Activated T-helper 9 cell treated with anti-CD3 and anti-CD28 coated beads, Interleukin-2, amount 50 U/mL, for 16 hours (primary cell): ENCODE data around the gene CHID1.

Experiments
- DNase-seq: peaks from one replicate; pipeline ENCODE4 v3.0.0-alpha.2; 2020; ENCODE audit warnings: low read depth

CHID1 gene

GRCh38 chr11:933142-933851 lies 22.7 kb upstream of the CHID1 start:
- DNase-seq: no peak

DNA sequence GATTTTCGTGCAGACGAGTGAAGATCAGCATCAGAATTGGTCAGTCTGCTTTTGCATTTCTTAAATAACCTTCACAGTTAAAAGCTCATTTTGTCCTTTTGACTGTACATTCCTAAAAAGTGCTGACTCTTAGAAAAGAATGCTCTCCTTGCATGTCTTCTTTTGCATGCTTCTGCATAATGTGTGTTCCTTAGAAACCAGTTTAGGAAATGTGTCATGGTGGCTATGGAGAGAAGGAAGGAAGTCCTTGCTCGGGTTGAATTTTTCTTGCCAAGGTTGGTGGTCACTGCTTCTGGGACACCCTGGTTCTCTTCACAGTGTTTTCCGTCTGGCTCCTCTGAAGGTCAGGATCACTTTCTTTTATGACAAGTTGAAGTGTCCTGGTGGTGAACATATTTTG lies 21.8 kb upstream of the CHID1 start:
- DNase-seq: no peak

DNA sequence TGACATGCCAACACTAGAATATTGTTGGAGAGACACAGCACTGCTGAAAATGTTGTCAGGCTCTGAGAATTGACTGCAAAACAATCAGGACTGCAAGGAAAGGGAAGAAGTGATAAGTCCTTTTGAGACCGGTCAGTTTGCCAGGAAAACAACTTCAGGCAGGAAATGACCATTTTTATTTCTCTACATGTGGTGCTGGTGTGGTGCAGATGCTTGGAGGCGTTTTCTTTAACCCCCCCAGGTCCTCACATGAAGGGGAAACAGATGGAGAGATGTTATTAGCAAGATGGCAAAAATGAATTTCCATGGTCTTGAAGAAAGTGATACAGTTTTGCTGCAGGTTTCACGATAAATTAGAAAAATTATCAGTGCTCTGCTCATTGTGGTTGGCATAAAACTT lies 20.8 kb upstream of the CHID1 start:
- DNase-seq: no peak

DNA sequence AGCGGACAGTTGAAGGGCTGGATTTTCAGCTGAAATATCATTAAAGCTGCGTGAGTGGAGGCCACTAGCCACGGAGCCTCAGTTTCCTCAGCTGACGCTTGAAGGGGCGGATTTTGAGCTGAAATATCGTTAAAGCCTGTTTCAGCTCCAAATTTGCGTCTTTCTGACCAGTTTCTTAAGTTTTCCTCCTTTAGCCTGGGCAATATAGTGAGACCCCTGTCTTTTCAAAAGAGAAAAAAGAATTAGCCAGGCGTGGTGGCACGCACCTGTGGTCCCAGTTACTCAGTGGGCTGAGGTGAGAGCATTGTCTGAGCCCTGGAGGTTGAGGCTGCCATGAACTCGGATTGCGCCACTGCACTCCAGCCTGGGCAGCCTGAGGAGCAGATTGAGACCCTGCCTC lies 18.8 kb upstream of the CHID1 start:
- DNase-seq: no peak

DNA sequence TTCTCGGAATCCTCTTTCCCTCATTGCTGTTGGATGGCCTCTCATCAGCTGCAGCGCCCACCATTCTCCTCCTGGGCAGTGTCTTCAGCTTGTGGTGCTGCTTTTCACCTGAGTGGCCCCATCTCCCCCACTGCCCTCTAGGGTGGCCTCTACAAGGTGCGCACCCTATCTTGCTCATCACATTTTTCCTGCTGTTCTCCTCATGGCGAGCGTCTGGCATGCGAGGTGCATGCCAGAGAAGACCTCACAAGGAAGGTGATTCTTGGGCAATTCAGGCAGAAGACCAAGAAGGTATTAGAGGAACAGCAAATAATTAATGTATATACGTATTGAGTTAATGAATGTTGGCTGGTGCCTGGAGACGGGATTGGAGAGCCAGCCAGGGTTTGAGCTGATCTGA lies 18.2 kb upstream of the CHID1 start:
- DNase-seq: no peak

GRCh38 chr11:927871-928270 lies 17.3 kb upstream of the CHID1 start:
- no peak for DNase-seq

DNA sequence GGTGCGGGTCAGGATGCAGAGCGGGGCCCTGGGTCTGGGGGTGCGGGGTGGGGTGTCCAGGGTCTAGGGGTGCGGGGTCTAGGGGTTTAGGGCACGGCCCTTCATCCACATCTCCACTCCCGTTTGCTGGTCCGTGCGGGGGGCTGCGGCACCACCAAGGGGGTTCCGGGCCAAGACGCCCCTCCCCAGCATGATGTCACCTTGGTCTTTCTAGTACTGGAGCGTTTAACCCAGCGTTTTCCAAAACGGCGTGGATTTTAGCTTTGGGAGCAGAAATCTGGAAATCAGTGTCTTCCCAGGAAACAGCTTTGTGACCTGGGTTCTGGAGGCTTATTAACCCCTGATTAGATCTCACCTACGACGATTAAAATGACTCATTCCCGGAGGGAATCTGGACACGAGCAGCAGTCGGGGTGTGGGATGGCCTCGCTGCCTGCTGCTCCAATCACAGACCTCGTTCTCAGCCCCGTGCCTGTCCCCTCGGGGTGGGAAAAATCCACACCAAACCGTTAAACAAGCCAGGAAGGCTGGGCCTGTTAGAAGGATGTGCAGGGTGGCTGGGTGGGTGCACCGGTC lies 15.8 kb upstream of the CHID1 start:
- DNase-seq: peak; percentile 11

DNA sequence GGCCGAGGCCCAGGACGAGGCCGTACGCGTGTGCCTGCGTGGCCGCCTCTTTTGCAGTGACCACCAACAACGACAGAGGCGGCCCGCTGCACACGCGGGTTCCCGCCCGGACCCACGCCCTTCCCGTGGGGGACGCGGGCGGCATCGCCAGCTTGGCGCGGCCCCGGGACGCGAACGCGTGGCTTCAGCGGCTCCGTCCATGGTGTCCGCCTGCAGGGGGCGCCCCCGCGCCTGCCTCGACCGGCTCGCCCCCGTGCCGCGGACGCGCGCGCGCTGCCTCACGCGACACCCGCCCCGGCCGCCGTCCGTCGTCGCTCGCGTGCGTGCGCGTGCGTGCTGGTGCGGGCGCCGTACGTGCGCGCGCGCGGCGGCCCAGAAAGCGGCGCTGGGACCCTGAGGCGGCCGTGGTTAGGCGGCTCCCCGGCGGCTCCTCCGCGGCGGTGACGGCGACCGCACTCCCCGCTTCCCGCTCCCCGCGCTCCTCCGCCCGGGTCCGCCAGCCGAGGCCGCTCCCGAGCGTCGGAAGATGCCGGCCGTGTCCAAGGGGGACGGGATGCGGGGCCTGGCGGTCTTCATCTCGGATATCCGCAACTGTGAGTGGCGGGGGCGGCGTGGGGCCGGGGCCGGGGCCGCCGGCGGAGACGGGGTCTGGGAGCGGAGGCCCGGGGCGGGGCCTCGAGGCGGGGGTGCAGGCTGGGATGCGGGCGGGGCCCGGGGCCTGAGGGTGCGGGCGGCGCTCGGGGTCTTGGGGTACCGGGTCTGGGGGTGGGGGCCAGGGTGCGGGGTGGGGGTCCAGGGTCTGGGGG lies 15.1 kb upstream of the CHID1 start, which contains the start of gene AP2A2:
AP2A2 (plus strand) TSS at position 375 of the 806 bp plus-strand sequence; CDS start at position 527, 152 bp downstream.
- DNase-seq: peak; percentile 92

GRCh38 chr11:925158-925495 lies 14.5 kb upstream of the CHID1 start:
- no peak for DNase-seq

DNA sequence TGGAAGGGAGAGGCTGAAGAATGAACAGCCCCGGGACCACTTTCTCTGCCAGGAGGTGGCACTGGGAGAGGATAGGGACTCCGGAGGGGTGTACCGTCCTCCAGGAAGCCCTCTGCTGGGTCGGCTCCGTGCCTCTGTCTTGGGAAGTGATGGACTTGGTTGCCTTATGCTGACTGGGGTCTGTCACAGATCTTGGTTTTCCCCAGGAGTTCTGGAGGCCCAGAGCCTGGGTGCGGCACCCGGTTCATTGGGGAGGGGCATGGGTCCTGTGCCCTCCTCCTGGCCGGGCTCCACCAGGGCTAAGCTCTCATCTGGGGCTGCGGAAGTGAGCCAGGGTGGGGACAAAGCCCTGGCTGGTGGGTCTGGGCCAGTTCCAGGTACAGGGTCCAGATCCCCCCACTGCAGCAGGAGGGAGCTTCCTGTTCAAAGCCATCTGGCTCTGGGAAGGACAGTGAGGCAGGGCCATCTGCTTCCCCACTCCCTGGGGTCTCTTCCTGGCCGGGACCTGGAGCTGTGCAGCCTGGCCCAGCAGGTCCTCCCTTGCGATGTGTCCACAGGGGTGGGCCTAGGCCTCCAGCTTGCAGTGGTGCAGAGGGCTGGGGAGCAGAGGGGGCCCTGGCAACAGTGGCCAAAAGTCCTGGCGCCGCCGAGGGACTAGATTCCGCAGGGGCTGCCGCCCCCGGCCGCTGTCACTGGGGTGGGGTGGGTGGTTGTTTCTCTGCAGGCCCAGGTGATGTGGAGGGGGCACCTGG lies 14.0 kb upstream of the CHID1 start:
- no peak for DNase-seq

DNA sequence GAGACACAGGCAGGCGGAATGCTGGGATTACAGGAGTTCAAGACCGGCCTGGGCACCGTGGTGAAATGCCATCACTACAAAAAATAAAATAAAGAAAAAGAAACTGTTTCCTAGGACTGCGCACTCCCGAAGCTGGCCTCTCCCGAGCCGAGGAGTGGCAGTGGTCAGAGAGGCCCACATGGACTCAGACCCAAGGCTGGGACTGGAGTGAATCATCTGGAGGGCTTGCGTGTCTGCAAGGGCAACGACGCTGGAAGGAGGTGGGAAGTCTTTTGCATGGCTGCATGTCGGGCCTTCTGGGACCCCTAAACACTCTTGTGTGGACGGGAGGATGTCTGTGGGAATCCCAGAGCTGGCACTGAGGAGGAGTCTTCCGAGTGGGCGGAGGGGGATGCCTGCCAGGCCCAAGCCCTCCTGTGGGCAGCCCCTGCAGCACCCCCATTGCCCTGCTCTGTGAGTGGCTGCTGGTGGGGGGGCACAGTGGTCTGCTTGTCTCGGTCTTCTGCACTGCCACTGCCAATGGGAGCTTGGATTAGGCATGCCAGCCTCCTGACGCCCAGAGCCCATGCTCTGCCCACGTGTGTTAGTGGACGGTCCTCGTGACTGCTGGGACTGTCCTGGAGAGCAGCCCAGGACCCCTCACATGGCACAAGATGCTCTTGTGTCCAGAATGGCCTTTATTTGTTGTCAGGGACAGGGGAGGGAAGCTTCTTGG lies 13.2 kb upstream of the CHID1 start:
- DNase-seq: no peak

GRCh38 chr11:921921-922678 lies 11.5 kb upstream of the CHID1 start:
- DNase-seq: no peak

GRCh38 chr11:917426-917825 lies 6.8 kb upstream of the CHID1 start:
- no peak for DNase-seq

GRCh38 chr11:914747-915501 lies 4.3 kb upstream of the CHID1 start:
- DNase-seq: no peak

- DNase-seq: no peak
Observed at GRCh38 chr11:914204-914603, 3.6 kb upstream of the CHID1 start.

- no peak for DNase-seq
Observed at GRCh38 chr11:913043-913442, 2.4 kb upstream of the CHID1 start.

GRCh38 chr11:912266-912665 lies 1.7 kb upstream of the CHID1 start:
- DNase-seq: no peak

GRCh38 chr11:911890-912219 lies 1.2 kb upstream of the CHID1 start:
- DNase-seq: no peak

DNA sequence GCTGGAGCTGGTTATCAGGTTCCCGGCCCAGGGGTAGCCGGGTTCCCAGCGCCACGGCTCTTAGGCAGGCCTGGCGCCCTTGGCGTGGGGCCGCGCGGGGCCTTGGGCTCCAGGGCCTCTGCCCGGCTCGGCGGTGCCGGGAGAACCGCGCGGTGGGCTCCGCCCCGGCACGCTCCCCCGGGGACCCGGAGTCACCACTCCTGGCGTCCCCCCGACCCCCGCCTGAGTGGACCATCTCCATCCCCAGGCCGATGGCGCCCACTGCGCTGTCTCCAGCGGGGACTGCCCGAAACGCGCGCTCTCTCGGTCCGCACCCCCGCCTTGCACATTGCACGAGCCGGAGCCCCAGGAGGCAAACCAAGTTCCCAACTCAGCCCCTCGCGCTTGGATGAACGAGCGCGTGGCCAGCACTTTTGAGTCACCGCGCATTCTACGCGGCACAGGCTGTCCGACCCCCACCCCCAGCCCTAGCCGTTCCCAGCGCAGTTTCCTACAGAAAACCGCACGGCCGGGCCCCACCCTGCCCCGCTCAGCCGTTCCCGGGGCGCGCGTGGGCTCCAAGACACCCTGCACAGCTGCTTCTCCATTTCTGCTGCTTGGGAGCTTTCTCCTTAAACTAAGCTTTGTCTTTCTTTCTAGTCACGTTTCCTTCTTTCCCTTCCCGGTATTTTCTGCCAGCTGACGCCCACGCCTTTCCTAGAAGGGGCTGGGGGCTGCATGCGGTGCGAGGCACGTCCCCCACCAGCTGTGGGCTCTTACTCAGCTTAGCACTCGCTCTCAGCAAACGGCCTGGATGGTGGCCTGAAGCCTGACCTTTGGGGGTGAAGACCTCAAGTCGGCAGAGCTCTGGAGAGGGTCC lies 650 bp upstream of the CHID1 start:
- peak; percentile 27 for DNase-seq
